HG03571 (cell line): Measurements from ENCODE around the gene CDX4.
"Not testable (repeated sequence)": the region's sequence is repeated elsewhere in the genome, so short reads cannot be mapped to it uniquely, and the experiment has no call there.

ENCODE experiments used
- ATAC-seq: cut with Tn5 transposase; IDR thresholded peaks from one replicate; pipeline ENCODE4 v1.9.1; 2021; ENCODE audit not compliant: unreplicated experiment

CDX4 gene, protein sequence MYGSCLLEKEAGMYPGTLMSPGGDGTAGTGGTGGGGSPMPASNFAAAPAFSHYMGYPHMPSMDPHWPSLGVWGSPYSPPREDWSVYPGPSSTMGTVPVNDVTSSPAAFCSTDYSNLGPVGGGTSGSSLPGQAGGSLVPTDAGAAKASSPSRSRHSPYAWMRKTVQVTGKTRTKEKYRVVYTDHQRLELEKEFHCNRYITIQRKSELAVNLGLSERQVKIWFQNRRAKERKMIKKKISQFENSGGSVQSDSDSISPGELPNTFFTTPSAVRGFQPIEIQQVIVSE

DNA sequence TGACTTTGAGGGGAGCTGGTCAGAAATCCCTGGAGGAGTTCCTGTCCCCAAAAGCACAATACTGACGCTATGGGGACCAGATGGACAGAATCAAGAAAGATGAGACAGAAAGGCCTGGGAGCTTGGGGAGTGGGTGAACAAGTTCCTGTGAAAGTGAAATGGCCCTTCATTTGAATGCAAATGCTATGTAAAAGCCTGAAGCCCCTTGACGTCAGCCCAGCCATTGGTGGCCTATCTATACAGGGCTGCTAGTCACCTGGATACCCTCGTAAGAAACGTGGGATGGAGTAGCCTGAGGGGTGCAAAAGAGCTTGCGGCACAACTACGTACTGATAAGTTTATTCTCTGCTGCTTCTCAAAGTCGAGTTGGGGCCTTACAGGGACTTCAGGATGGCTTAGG, at the start of gene CDX4:
TSS of gene CDX4 (plus strand) at position 223 of the 400 bp plus-strand sequence. CDS start 201 bp downstream, outside the sequence.
- ATAC-seq, result no peak

DNA sequence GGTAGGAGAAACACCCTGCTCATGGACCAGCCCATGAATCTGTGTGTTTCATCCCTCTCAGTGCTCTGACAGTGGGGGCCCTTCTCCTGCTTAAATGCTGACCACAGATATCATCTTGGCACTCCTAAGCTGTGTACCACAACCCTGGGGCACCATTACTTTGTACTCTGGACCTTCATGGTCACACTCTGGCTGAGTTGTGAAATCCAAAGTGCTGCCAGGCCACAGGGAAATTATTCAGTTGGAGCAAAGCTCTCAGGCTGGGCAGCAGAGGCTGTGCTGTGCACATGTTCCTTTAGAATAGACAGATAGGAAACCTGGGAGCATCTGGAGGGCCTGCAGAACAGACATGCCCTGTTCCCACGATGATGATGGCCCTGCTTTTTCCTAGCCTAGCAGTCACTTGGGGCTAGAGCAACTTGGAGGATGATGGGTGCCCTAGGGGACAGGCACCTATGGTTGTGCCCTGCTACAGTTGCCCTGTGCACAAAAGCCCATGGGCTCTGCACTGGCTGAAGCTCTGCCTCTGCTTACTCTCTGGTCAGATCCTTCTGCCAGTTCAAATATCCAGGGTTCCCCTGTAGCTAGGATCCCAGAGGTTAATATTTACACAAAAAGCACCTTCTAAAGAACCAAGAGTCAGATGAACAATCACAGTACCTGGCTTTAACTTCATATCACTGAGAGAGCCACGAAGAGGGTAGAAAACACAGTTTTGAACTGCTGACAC, 48.5 kb upstream of the CDX4 start:
- ATAC-seq, result no peak

DNA sequence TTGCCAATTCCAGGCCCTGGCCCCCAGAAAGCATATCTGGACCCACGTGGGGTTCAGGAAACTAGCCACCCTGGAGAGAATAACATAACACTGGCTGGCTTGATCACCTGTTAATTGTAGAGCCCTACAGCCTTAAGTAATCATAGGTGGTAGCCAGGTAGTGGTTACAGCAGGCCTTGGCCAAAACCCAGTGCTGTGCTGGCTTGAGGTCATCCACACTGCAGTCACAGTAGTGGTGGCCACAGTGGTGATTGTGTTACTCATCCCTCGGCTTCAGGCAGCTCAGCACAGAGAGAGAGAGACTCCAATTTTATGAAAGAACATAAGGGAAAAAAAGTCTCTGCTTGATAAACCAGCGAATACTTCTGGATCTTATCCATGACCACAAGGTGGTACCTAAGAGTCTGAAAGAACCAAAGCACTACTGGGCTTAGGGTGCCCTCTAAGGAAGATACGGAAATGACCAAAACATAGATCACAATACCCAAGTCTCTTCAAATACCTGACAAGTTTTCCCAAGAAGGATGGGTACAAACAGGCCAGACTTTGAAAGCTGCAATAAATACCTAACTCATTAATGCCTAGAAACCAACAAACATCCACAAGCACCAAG, 46.6 kb upstream of the CDX4 start:
- no peak for ATAC-seq

DNA sequence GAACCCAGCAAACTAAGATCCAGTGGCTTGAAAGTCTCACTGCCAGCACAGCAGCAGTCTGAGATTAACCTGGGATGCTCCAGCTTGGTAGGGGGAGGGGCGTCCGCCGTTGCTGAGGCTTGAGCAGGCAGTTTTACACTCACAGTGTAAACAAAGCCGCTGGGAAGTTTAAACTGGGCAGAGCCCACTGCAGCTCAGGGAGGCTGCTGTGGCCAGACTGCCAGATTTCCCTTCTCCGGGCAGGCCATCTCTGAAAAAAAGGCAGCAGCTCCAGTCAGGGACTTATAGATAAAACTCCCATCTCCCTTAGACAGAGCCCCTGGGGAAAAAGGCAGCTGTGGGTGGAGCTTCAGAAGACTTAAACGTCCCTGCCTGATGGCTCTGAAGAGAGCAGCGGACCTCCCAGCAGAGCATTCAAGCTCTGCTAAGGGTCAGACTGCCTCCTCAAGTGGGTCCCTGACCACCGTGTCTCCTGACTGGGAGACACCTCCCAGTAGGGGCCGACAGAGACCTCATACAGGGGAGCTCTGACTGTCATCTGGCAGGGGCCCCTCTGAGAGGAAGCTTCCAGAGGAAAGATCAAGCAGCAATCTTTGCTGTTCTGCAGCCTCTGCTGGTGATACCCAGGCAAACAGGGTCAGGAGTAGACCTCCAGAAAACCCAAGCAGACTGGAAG, 45.1 kb upstream of the CDX4 start:
- ATAC-seq, result no peak

DNA sequence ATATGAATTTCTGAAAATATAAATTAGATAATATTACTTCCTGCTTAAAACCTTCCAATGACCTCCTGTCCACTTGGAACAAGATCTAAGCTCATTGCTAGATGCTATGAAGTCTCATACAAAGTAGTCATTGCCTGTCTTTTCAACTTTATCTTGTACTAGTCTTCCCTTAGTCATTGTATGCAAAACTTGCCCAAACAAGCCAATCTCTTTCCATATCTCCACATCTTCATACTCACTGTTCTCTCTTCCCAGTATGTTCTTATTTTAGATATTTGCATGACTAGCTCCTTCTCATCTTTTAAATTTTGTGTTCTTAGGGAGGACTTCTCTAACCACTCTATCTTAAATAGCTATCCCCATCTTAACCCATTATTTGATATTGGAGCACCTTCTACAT, 33.9 kb upstream of the CDX4 start:
- no peak for ATAC-seq

DNA sequence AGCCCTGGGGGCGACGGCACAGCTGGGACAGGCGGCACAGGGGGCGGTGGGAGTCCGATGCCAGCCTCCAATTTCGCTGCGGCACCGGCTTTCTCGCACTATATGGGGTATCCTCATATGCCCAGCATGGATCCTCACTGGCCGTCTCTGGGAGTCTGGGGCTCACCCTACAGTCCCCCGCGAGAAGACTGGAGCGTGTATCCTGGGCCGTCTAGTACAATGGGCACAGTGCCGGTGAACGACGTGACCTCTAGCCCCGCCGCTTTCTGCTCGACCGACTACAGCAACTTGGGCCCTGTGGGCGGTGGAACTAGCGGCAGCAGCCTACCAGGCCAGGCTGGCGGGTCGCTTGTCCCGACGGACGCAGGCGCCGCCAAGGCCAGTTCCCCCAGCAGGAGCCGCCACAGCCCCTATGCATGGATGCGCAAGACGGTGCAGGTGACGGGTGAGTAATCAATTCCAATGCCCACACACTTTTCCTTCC, 500 bp downstream of the CDX4 start:
- ATAC-seq, result no peak

DNA sequence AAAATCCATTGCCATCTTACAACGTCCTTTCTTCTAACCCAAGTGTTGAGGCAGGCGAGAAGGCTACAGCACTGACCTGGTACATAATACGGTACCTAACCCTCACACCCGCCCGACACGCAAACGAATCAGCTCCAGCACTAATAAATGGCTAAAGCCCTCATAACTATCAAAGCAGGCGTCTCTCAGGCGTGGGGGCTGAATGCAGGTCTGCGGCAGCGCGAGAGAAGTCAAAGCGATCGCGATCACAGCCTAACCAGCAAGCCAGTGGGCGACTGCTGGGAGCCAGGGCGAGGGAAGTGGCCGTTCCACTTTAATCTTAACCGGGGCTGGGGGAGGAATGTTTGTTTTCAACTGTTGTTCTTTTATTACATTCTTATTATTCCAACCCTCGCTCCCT, 1.5 kb downstream of the CDX4 start:
- no peak for ATAC-seq

DNA sequence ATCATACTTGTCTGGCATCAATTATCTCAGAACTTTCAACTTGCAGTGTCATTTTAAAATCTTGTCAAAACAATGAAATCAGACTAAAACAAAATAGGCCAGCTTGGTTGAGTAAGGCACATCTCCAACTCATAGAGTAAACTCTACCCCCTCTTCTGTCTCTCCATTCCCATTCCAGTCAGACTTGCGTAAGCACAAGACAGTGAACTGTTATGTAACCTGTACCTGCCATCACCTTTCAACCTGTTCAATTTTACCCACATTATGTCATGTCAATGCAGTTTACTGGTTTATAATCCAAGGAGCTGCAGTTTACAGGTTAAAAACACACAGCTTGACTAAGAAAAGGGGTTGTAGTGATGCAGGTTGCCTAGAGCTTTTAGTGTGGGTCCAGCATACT, 8.3 kb downstream of the CDX4 start:
- no peak for ATAC-seq

DNA sequence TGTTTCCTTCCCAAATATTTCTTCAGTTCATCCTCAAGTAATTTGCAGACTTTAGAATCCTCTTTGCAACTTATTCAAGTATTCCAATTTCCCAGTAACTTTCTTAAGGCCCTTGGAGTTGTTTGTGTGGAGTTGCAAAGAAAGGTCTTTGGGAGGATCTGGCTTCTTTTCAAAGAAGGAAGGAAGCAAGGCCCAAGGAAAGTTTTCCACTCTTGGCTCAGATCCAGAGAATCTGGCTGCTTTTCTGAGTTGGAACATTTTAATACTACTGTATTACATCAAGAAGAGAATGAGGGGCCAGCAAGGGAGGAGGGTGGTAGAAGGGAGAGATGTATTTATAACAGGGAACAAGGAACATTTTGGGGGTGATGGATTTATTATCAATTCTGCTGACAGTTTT, 10.5 kb downstream of the CDX4 start:
- no peak for ATAC-seq

DNA sequence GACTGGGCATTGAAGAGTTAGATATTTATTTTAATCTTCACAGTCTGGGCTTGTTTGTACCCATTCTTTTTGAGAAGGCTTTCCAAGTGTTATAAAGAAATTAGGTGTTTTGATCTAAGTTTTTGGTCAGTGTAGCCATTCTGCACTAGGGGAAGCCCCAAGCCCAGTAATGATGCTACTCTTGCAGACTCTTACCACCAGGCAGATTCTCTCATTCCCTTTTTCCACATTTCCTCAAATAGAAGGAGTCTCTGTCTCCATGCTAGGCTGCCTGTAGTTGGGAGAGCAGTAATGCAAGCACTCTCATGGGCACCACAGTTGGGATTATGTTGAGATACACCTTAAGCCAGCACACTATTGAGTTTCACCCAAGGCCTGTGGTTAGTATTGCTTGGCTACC, 21.5 kb downstream of the CDX4 start:
- ATAC-seq, result no peak

DNA sequence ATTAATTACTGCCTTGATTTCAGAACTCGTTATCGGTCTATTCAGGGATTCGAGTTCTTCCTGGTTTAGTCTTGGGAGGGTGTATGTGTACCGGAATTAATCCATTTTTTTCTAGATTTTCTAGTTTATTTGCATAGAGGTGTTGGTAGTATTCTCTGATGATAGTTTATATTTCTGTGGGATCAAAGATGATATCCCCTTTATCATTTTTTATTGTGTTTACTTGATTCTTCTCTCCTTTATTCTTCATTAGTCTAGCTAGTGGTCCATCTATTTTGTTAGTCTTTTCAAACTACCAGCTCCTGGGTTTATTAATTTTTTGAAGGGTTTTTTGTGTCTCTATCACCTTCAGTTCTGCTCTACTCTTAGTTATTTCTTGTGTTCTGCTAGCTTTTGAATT, 32.1 kb downstream of the CDX4 start:
- ATAC-seq, result no peak

DNA sequence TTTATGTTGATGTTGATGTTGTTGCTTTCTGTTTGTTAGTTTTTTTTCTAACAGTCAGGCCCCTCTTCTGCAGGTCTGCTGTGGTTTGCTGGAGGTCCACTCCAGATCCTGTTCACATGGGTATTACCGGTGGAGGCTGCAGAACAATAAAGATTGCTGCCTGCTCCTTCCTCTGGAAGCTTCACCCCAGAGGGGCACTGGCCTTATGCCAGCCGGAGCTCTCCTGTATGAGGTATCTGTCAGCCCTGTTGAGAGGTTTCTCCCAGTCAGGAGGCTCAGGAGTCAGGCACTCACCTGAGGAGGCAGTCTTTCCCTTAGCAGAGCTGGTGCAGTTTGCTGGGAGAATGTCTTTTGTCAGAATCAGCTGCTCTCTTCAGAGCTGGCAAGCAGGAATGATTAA, 34.7 kb downstream of the CDX4 start:
- no peak for ATAC-seq

DNA sequence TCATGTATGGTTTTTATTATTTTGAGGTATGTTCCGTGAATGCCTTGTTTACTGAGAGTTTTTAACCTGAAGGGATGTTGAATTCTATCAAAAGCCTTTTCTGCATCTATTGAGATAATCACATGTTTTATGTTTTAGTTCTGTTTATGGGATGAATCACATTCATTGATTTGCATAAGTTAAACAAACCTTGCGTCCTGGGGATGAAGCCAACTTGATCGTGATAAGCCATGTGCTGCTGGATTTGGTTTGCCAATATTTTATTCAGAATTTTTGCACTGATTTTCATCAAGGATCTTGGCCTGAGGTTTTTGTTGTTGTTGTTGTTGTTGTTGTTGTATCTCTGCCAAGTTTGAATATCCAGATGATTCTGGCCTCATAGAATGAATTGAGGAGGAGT, 43.8 kb downstream of the CDX4 start:
- ATAC-seq, result no peak

DNA sequence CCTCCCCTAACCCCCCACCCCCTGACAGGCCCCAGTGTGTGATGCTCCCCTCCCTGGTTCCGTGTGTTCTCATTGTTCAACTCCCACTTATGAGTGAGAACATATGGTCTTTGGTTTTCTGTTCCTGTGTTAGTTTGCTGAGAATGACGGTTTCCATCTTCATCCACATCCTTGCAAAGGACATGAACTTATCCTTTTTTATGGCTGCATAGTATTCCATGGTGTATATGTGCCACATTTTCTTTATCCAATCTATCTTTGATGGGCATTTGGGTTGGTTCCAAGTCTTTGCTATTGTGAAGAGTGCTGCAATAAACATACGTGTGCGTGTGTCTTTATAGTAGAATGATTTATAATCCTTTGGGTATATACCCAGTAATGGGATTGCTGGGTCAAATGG, 45.3 kb downstream of the CDX4 start:
- not testable (repeated sequence) for ATAC-seq
